ENCODE data around the gene PHLPP2. TPM values are rescaled to one million over a fixed set of nuclear protein-coding genes. Genes with fewer than 3 reads are reported as not detected.

The PHLPP2 gene
- total RNA-seq, 1 donor from 2014 or later, result 8.1 TPM

GRCh38 chr16:71670537-71670936, 54.0 kb downstream of the PHLPP2 start:
- TF ChIP-seq CTCF (conservative IDR thresholded peaks at IDR 0.05; ENCODE audit: low read depth, low read length), result no peak
- no peak overlapping the region for H3K4me3 ChIP-seq (ENCODE audit: low read depth, low read length)

GRCh38 chr16:71669926-71670536, 54.5 kb downstream of the PHLPP2 start:
- TF ChIP-seq CTCF (conservative IDR thresholded peaks at IDR 0.05; ENCODE audit: low read depth, low read length), result peak; percentile 23
- no peak for DNase-seq (ENCODE audit: low read depth)
- no peak overlapping the region for H3K4me3 ChIP-seq (ENCODE audit: low read depth, low read length)

More at GRCh38 chr16:71670537-71670936, 54.0 kb downstream of the PHLPP2 start:
- DNase-seq (ENCODE audit: low read depth), result no peak

GRCh38 chr16:71666928-71667707, 57.4 kb downstream of the PHLPP2 start:
- TF ChIP-seq CTCF (conservative IDR thresholded peaks at IDR 0.05; ENCODE audit: low read depth, low read length), result no peak
- H3K4me3 ChIP-seq (ENCODE audit: low read depth, low read length), result no peak overlapping the region
- no peak for DNase-seq (ENCODE audit: low read depth)

GRCh38 chr16:71666264-71666663, 58.2 kb downstream of the PHLPP2 start:
- H3K4me3 ChIP-seq (ENCODE audit: low read depth, low read length), result no peak overlapping the region
- no peak for TF ChIP-seq CTCF (conservative IDR thresholded peaks at IDR 0.05; ENCODE audit: low read depth, low read length)
- DNase-seq (ENCODE audit: low read depth), result no peak

GRCh38 chr16:71659471-71659870, 65.0 kb downstream of the PHLPP2 start:
- TF ChIP-seq CTCF (conservative IDR thresholded peaks at IDR 0.05; ENCODE audit: low read depth, low read length), result no peak
- peak; percentile 30 for DNase-seq (ENCODE audit: low read depth)

GRCh38 chr16:71658771-71659170, 65.7 kb downstream of the PHLPP2 start:
- H3K4me3 ChIP-seq (ENCODE audit: low read depth, low read length), result no peak overlapping the region
- peak; percentile 82 for DNase-seq (ENCODE audit: low read depth)
- TF ChIP-seq CTCF (conservative IDR thresholded peaks at IDR 0.05; ENCODE audit: low read depth, low read length), result no peak

More at GRCh38 chr16:71659471-71659870, 65.0 kb downstream of the PHLPP2 start:
- H3K4me3 ChIP-seq (ENCODE audit: low read depth, low read length), result no peak overlapping the region
